Measurements from ENCODE around the gene TMTC4.
"Not testable (repeated sequence)": the region's sequence is repeated elsewhere in the genome, so short reads cannot be mapped to it uniquely, and the experiment has no call there.

TMTC4 gene

GRCh38 chr13:100707818-100708740 lies 33.5 kb upstream of the TMTC4 start:
- no peak overlapping the region for H3K27ac ChIP-seq
- TF ChIP-seq CTCF (conservative IDR thresholded peaks at IDR 0.05): no peak

GRCh38 chr13:100698331-100698730 lies 23.7 kb upstream of the TMTC4 start:
- not testable (repeated sequence) for H3K27ac ChIP-seq

- TF ChIP-seq CTCF (conservative IDR thresholded peaks at IDR 0.05): no peak
- no peak overlapping the region for H3K27ac ChIP-seq
Observed at GRCh38 chr13:100695509-100695773, 20.8 kb upstream of the TMTC4 start.

- H3K27ac ChIP-seq: no peak overlapping the region
- peak; percentile 48 for TF ChIP-seq CTCF (conservative IDR thresholded peaks at IDR 0.05)
Observed at GRCh38 chr13:100694722-100695508, 20.3 kb upstream of the TMTC4 start.

GRCh38 chr13:100689191-100689590 lies 14.6 kb upstream of the TMTC4 start:
- no peak overlapping the region for H3K27ac ChIP-seq
- TF ChIP-seq CTCF (conservative IDR thresholded peaks at IDR 0.05): no peak

- TF ChIP-seq CTCF (conservative IDR thresholded peaks at IDR 0.05): no peak
- H3K27ac ChIP-seq: no peak overlapping the region
Observed at GRCh38 chr13:100680131-100680530, 5.5 kb upstream of the TMTC4 start.

- not testable (repeated sequence) for H3K27ac ChIP-seq
Observed at GRCh38 chr13:100677128-100677527, 2.5 kb upstream of the TMTC4 start.

- H3K27ac ChIP-seq: peak overlapping the region; percentile 92
- TF ChIP-seq CTCF (conservative IDR thresholded peaks at IDR 0.05): no peak
Observed at GRCh38 chr13:100675661-100676129, 1.1 kb upstream of the TMTC4 start.
